Measurements from ENCODE around the gene TMEM270.

Gene TMEM270

DNA sequence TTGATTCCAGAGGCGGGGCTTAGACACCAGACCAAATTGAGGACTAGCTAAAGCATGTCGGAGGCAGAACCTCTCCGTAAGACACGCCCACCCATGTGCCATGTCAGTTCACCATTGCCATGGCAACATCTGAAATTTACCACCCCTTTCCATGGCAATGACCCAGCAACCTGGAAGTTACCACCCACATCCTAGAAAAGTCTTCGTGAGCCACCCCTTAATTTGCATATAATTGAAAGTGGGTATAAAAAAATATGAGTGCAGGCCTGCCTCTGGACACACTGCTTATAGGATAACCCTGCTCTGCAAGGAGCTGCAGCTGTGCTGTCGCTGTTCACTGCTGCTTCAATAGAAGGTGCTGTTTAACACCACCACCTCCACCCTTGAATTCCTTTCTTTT, 28.0 kb downstream of the TMEM270 start:
- no peak for DNase-seq (ENCODE audit: low read depth)

DNA sequence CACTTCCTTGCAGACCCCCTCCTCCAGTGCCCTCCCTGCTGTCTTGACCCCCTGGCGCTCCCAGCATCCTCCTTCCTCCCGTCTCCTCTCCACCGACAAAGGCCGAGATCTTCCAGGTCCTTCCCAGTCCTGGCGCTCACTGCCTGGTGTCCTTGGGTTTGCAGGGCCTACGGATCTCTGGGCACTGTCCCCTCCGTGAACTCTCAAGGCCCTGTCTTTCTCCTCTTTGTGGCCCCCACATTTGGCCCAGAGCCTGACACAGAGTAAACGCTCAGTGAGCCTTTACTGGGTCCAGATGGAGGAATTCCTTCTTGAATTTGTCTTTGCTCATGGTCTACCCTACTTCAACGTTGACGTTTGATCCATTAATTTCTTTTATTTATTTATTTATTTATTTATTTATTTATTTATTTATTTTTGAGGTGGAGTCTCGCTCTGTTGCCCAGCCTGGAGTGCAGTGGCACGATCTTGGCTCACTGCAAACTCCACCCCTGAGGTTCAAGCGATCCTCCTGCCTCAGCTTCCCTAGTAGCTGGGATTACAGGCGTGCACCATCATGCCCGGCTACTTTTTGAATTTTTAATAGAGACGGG, 29.7 kb downstream of the TMEM270 start:
- DNase-seq (ENCODE audit: low read depth) = no peak

GRCh38 chr7:73891178-73891885, 30.4 kb downstream of the TMEM270 start:
- no peak for DNase-seq (ENCODE audit: low read depth)

DNA sequence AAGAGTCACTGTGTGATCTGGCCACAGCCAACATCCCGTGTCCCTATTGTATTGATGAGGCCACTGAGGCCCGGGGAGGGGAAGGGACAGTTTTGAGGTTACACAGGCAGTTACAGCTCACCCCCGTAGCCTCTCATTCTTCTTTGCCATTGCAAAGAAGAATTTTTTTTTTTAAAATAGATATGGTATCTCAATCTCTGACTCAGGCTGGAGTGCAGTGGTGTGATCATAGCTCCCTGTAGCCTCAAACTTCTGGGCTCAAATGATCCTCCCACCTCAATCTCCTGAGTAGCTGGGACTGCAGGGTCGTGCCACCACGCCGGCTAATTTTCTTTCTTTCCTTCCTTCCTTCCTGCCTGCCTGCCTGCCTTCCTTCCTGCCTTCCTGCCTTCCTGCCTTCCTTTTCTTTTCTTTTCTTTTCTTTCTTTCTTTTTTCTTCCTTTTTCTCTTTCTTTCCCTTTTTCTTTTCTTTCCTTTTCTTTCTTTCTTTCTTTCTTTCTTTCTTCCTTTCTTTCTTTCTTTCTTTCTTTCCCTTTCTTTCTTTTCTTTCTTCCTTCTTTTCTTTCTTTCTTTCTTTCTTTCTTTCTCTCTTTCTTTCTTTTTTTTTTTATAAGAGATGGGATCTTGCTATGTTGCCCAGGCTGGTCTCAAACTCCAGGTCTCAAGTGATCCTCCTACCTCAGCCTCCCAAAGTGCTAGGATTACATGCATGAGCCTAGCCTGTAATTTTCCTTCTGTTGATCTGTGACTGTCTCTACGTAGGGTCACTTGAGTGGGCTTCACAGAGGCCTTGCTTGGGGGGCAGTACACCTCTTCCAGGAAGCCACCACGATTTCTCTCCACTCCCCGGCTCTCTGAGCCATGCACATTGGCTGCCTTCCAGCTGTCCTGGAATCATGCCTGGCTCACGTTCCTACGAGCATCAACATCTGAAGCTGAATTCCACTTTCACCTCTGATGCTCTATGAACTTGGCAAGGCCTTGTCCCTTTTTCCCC, 31.3 kb downstream of the TMEM270 start:
- no peak for DNase-seq (ENCODE audit: low read depth)

- no peak for DNase-seq (ENCODE audit: low read depth)
Observed at GRCh38 chr7:73893342-73894101, 32.6 kb downstream of the TMEM270 start.

DNA sequence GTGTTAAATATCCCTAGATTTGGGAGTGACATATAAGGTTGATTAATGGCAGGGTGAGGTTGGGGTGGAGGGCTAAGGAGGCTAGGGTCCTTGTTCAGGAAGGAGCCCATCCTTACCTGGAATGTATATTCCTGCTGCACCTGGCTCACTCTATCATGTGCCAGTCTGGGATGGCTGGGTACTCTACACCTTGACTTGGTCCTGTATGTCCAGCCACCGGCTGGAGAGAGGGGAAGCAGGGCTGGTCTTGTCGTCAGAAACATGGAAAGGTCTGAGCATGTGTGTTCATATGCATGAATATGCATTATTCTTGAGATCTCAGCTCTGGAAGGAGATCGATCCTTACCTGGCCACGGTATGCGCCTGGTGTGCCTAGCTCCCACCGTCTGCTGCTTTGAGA, 33.2 kb downstream of the TMEM270 start:
- no peak for DNase-seq (ENCODE audit: low read depth)

- DNase-seq (ENCODE audit: low read depth) = no peak
Observed at GRCh38 chr7:73894733-73895551, 34.0 kb downstream of the TMEM270 start.

GRCh38 chr7:73895626-73896025, 34.7 kb downstream of the TMEM270 start:
- DNase-seq (ENCODE audit: low read depth) = no peak

GRCh38 chr7:73896454-73896853, 35.5 kb downstream of the TMEM270 start:
- DNase-seq (ENCODE audit: low read depth) = no peak

- no peak for DNase-seq (ENCODE audit: low read depth)
Observed at GRCh38 chr7:73899731-73900142, 38.8 kb downstream of the TMEM270 start.

DNA sequence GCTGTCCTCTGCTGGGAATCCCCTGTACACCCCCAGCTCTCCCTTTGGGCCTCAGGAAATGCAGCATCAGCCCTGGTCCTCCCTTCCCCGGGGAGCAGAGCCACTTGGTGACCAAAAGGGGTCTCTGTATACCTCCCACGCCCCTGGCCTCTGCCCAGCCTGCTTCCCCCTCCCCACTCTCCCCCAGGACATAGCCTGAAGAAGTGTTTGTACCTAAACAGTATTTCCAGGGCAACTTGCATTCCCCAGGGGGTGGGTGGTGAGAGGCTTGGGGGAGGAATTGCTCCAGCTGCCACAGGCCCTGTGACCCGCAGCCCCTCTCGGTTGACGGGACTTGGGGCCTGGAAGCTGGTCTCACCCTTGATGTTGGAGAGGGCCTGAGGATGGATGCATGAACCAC, 39.3 kb downstream of the TMEM270 start:
- no peak for DNase-seq (ENCODE audit: low read depth)

DNA sequence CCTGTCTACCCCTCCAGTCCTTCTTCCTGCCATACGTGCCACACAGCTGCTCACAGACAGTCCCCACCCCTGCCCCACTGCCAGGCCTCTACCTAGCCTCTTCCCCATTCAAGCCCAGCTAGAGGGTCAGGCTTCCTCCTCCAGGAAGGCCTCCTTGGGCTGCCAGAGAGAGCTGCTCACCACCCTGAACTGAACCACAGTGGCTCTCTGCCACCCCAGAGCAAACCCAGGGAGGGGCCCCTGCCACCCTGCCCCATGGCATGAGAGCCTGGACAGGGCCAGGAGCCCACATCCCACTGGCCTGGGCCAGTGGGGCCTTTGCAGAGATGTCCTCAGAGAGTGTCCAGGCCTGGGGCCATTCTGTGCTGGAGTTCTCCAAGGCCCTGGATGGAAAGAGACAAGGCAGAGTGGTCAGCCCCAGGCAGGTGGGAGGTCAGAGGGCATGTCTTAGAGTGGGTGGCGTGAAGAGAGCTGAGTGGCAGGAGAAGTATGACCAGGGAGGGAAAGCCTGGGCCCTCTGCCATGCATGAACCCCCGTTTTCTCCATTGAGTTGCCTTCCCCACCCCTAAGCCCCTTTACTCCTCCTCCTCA, 40.4 kb downstream of the TMEM270 start:
- no peak for DNase-seq (ENCODE audit: low read depth)

GRCh38 chr7:73901823-73902597, 41.1 kb downstream of the TMEM270 start:
- DNase-seq (ENCODE audit: low read depth) = no peak

DNA sequence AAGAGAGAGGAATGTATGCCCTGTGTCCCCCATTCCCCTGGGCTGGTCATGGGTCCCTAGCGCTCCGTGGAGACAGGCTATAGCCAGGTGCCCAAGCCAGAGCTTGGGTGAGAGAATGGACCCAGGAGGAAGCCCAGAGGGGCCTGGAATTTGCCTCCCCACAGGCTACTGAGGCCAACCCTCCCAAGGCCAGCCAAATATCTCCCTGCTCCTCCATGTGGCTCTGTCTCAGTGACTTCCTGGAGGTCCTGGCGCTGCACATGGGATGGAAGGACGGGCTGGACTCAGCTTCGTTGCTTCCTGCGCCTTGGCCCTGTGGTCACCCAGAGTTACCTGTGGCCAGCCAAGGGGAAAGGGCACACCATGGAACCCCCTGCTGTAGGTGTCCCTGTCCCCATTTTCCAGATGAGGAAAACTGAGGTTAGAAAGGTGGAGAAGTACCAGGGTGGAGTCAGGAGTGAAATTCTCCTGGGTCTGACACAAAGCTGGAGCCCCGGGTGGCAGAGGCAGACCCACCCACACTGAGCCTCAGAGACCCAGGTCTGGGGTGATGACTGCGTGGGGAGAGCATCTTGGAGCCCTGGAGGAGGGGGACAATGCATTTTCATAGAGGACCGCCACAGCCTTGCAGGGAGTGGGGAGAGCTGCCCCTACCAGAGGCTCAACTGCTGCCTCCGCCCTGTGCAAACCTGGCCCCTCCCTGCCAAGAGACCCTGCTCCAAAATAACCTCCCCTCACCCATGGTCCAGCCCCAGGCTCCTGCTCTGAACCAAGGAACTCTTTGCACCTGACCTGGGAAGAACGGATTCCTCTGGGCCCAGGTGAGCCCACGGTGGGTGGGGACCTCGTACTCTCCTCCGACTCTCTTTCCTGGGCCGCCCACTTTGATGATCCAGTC, 42.6 kb downstream of the TMEM270 start:
- DNase-seq (ENCODE audit: low read depth) = no peak

GRCh38 chr7:73904219-73905137, 43.5 kb downstream of the TMEM270 start:
- DNase-seq (ENCODE audit: low read depth) = no peak

GRCh38 chr7:73905360-73905759, 44.4 kb downstream of the TMEM270 start:
- DNase-seq (ENCODE audit: low read depth) = no peak

DNA sequence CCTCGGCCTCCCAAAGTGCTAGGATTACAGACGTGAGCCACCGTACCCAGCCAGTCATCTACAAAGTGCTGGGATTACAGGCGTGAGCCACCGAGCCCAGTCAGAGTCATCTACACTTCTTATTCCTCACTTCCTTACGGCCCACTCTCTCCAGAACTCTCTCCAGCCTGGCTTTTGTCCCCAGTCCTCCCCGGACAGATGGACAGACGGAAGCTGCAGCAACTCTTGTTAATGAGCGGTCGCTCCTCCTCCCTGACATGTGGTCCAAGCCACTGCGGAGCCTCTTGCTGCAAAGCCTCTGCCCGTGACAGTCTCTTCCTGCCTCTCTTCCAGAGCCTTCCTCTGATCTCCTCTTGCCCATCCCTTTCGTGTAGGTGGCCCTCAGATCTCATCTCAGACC, 45.9 kb downstream of the TMEM270 start:
- DNase-seq (ENCODE audit: low read depth) = no peak
